ENCODE results near the gene ZNF839.
A peak's percentile ranks its signal among the peaks of the same experiment; 100 is the strongest.
"Not testable (repeated sequence)": the region's sequence is repeated elsewhere in the genome, so short reads cannot be mapped to it uniquely, and the experiment has no call there.

The ZNF839 gene

DNA sequence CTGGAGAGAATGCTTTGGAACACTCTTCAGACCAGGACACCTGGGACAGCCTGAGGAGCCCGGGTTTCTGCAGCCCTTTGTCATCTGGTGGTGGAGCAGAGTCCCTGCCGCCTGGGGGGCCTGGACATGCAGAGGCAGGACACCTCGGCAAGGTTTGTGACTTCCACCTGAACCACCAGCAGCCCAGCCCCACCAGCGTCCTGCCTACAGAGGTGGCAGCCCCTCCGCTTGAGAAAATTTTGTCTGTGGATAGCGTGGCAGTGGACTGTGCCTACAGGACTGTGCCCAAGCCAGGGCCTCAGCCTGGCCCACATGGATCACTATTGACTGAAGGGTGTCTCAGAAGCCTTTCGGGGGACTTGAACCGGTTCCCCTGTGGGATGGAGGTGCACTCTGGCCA, 22.0 kb downstream of the ZNF839 start:
- DNase-seq = no peak

DNA sequence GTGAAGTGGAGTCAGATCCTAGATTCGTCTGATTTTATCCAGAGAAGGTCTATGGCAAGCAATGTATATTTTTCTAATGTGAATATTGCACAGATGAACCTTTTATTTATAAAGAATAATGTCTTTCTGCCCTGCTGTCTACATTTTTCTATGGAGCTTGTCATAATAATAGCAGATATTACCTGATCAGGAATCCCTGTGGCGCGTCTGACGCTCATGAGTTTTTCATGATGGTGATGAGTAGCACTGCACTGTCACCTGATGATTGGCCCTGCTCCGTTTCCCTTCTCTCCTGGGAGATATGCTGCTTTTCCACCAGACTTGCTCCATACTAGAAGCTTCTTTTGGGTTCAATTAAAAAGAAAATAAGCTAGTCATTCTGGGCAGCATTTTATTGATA, 22.7 kb downstream of the ZNF839 start:
- no peak for DNase-seq

DNA sequence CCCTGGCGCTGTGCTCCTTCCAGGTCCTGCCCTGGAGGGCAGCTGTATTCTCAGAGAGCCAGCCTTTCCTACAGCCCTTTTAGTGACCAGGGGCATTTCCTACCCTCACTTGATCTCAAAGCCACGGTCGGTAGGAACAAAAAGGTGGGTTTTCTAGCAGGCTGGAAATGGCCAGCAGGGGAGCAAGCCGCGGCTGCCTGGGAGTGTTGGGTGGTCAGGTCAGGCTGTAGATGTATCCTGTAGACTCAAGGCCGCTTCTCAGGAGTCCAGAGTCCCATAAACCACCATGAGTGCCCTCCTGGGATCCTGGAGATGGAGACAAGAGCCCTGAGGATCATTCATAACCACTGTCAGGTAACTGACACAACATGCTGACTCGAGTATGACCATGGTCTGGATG, 24.5 kb downstream of the ZNF839 start:
- DNase-seq = no peak

DNA sequence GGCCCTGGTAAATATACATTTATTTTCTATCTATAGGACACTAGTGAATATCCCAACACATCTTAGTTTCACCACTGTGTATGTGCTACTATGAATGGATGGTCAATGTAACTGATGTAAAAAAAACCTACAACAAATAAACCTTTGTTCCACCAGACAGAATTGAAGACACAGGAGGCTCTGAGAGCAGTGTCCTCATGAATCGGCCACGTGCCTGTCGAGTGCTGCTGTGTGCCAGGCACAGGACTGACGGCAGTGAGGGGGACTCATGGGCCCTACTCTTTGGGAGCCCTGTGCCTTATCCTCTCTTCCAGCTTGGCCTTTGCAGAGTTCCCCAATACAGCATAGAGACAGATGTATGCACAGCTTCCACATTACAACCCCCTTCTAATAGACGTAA, 24.9 kb downstream of the ZNF839 start:
- peak in 44 of 51 donors; percentile 7 to 88 (median 64) for DNase-seq

DNA sequence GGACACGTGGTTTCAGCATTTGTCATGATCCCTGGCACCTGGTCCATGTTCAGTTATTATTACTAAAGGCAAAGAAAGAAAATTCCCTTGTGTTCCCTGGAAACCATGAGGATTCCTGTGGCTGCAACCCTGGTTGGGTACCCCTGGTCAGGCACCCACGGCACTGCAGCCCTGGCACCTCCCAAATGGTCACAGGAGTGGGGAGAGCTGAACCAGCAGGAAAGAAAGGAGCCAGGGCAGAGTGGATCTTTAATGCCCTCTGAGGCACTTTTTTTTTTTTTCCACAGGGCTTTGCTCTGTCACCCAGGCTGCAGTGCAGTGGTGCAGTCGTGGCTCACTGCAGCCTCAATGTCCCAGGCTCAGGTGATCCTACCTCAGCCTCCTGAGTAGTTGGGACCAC, 25.7 kb downstream of the ZNF839 start:
- no peak for DNase-seq

DNA sequence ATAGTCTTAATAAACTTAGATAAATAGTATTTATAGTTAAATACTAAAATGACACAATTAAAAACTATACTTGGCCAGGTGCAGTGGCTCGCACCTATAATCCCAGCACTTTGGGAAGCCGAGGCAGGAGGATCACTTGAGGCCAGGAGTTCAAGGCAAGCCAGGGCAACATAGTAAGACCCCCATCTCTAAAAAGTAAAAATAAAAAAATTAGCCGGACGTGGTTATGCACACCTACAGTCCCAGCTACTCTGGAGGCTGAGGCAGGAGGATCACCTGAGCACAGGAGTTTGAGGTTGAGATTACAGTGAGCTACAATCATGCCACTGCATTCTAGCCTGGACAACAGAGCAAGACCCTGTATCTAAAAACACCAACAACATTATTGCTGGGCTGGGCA, 27.1 kb downstream of the ZNF839 start:
- DNase-seq = no peak

DNA sequence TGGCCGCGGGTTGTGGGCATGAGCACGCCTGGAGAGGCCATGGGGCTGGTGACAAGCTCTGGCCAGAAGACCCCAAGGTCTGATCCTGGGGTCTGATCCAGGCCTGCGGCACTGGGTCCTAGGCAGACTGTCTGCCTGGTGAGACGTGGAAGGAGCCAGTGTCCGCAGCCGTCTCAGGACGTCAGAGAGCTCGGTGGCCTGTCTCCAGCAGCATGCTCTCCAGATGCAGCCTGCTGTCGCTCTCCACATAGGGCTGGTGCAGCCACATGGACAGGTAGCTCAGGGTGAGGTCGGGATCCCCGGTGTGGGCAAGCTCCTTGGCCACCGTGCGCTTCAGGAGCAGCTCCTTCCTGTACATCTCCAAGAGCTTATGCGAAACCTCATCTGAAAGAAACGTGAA, 28.8 kb downstream of the ZNF839 start:
- no peak for DNase-seq

DNA sequence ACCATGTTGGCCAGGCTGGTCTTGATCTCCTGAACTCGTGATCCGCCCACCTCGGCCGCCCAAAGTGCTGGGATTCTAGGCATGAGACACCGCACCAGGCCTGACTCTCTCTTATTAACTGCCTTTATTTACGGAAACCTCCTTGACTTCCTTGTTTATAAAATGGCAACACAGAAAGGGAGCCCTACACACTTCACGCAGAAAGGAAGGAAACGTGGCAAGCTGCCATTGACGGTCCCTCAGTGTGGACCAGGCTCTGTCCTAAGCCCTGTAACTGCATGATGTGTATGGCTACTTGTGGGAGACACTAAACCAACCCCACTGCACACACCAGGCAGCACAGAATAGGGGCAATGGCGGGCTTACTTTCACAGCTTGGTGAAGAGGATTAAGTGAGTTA, 31.5 kb downstream of the ZNF839 start:
- no peak for DNase-seq

DNA sequence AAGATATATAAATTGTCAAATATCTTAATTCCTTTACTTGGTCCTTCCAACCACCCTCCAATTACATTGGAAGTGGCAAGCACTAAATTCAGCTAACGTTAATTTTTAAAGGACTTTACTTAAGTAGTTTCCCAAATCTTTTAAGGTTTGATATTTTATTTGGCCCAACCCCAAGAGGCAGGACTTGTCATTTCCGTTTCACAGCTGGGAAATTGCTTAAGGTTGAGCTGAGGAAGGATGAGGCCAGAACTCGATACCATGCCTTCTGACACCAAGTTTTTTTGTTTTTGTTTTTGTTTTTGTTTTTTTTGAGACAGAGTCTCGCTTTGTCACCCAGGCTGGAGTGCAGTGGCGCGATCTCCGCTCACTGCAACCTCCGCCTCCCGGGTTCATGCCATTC, 32.0 kb downstream of the ZNF839 start:
- DNase-seq = not testable (repeated sequence)

DNA sequence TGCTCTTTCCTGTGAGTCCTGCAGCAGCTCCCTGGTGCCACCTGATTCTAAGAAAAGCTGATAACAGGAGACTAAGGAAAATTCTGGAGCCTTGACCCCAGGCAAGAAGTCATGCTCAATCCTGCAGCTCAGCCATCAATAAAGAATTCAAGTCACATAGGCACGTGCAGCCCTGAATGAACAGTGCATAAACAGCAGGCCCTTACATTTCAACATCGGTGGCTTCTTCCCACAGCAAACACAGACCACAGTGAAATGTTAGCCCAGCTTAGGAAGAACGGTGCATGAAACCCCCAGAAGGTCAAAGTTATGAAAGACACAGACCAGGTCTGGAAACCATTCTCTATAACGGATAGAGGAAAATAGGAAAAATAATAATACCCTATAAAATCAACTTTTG, 32.7 kb downstream of the ZNF839 start:
- peak in 5 of 51 donors; percentile 10 to 25 (median 19) for DNase-seq

DNA sequence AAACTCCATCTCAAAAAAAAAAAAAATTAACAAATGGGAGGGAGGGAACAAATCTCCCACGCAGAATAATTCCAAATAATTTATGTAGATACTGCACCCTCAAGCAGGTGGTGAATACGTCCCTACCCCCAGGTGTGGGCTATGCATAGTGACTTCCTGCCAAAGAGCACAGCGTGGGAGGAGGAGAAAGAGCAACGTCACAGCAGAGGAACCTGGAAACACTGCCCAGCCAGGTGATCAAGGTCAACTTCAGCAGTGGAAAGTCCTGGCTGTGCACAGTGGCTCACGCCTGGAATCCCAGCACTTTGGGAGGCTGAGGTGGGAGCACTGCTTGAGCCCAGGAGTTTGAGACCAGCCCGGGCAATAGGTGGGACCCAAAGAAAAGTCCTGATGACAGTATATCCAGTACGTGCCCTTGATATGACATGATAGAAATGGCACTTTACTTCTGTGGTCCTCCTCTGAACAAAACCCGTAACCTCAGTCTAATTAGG, 33.6 kb downstream of the ZNF839 start:
- no peak for DNase-seq

DNA sequence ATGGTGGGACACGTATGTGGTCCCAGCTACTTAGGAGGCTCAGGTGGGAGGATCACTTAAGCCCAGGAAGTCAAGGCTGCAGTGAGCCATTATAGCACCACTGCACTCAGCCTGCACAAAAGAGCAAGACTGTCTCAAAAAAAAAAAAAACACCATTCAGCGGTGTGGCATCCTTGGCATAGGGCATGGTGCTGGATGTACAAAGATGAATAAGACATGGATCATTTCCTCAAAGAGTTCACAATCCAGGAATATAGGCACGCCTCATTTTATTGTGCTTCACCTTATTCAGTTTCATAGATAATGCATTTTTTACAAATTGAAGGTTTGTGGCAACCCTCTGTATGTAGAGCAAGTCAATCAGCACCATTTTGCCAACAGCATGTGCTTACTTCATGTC, 36.7 kb downstream of the ZNF839 start:
- DNase-seq = no peak

DNA sequence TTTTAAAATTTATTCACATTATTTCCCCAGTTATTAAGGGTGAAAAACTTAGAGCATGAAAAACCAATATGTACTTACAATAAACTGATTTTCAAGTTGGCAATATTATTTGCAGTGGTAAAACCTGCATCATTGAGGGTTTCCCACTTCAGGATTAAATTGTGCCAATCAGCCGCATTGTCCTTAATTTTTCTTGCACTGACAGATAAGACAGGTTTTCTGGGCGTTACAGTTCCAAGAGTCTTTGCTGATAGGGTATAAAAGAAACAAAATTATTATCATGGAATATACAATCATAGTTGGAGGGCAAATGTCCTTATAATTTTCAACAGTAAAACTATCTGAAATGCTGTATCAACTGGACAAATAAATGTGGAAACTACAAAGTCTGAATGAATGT, 39.8 kb downstream of the ZNF839 start:
- no peak for DNase-seq

DNA sequence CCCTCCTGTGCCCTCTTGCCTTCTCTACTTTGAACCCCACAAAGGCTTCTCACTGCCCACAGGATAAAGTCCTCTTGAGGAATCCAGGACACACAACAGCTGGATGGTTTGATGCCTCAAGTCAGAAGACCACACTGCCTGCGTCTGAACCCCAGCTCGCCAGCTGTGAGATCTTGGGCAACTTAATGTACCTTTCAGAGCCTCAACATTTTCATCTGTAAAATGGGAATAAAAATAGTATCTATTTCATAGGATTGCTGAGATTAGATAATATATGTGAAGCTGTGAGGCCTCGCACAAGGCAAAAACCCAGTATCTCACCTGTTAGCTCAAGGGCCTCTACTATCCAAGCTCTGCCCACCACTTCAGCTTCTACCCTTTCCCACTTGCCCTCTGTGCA, 40.8 kb downstream of the ZNF839 start:
- DNase-seq = no peak

DNA sequence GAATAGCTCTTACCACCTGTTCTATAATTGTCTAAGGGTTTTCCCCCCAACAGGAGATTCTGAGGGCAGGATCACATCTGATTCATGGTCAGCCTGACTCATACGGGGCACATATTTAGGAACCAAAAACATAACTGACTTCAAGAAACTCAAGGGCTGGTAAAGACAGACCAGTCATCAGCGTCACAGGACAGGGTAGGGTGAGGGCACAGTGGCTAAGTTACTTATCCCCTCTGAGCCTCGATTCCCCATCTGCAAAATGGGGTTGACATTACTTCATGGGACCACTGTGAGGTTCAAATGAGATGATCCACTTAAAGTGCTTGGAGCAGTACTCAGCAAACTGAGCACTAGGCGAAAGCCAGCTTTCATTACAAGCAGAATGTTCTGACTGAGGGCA, 42.5 kb downstream of the ZNF839 start:
- peak in 1 of 51 donors; percentile 14 for DNase-seq

DNA sequence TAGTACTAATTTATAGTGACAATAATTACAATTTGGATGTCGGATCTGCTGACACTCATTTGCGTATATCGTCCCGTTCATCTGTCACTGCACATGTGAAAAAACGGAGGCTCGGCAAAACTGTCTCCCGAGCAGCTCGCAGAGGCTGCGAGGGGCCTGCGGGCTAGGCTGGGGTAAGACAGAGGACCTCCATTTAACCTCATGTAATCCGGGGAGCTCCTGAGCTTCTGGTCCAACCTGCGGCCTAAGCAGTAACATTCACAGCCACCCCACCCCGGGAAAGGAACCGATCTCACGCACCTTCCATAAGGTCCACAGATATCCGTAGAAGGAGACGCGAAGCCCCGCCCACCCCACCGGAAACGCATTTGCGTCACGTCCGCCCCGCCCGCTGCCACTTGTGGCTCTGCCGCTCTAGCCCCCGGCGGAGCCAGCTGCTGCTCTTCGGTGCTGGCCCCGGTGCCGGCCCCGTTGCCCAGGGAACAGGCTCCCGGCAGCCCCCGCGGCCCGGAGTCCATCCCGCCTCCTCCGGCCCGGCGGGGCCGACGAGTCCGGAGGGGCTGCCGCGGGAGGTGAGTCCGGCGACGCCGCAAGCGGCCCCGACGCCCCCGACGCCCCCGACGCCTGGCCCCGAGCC, 43.1 kb downstream of the ZNF839 start, which contains the start of the genes CINP and TECPR2:
Gene CINP, minus strand, starts transcription at position 346 of the 637 bp plus-strand sequence. Its CDS starts 39 bp downstream, at position 307.
Gene TECPR2, plus strand, starts transcription at position 397 of the 637 bp plus-strand sequence. CDS start 13,781 bp downstream, outside the sequence.
- peak; percentile 72 to 100 (median 97) for DNase-seq

DNA sequence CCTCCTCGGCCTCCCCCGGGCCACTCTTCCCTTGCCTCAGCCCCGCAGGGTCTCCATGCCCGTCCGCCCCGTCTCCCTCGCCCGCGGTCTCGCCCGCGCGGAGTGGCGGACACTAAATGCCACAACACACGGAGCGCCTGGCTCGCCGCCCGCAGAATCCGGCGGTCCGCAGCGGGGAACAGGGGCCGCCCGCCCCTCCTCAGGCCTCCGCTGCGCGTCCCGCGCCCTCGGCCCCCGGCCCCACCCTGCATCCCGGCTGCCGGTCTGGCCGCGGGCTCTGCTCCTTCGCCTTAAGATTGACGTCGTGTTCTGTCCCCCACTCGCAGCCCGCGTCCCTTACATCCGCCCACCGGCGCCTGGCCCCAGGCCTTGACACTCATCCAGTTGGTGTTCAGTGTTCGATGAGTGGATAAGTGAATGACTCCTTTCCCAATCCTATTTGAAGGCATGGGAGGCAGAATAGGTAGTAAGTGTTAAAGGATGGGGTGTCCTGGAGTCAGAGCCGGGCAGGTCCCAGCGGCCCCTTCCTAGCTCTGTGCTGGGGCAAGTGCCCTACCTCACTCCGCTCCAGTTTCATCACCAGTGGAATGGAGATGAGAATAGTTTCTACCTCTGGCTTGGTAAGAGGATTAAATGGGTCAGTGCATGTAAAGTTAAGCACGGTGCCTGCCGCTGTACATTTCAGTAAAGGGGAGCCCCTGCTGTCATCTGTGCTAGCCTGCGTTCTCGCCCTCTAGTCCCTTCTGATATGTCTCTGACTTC, 43.8 kb downstream of the ZNF839 start:
- peak in 25 of 51 donors; percentile 37 to 88 (median 65) for DNase-seq

DNA sequence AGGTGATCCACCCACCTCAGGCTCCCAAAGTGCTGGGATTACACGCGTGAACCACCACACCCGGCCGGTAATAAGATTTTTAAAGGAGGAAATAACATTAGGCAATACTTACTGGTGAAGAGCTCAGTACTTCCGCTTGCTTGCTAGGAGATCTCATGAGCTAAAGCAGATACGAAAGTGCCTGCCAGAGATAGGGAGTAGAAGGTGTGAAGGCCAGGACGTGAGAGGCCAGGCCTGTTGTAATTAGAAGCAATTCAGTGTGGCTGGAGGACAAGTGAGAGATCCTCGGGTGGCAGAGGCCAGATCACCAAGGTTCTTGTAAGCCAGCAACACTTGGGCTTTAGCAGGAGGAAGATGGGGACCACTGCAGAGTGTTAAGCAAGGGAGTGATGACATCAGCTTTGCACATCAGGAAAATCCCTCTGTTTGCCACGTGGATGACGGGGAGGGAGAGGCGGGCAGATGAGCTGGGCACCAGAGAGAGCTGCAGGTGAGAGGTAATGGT, 50.8 kb downstream of the ZNF839 start:
- peak in 1 of 51 donors; percentile 21 for DNase-seq

DNA sequence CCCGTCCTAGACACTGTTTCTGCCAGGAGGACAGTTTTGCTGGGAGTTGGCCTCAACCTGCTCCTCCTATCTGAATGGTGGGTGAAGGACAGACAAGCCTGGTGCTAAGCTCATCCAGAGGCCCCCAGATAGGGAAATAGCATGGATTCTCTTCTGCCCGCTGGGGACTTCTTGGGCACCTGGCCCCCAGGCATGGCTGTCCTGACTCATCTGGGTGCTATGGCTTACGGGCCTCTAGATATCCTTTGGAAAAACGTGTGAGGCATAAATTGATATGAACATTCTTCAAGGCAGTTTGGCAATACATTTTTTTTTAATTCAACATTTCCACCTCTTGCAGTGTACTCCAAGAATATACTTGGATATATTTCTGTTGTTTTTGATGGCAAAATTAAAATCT, 51.8 kb downstream of the ZNF839 start:
- no peak for DNase-seq

DNA sequence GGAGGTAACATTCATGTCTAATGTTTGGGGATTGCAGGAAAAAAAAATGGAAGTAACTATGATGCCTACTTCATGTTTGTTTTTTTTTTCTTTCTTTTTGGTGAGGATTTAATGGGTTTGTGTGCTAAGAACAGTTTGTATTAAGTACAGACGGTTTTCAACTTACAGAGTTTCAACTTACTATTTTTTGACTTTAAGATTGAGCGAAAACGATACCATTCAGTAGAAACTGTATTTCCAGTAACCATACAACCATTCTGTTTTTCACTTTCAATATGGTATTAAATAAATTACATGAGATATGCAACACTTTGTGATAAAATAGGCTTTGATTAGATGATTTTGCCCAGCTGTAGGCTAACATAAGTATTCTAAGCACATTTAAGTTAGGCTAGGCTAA, 53.6 kb downstream of the ZNF839 start:
- DNase-seq = no peak

DNA sequence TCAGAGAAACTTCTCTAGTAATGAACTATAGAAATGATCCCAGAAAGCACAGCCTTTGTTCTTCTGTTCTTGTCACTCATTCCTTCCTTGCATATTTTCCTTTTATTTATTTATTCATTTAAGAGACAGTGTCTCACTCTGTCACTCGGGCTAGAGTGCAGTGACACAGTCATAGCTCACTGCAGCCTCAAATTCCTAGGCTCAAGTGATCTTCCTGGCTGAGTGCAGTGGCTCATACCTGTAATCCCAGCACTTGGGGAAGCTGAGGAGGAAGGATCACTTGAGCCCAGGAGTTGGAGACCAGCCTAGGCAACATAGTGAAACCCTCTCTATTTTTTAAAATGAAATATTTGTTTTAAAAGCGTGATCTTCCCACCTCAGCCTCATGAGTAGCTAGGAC, 54.7 kb downstream of the ZNF839 start:
- DNase-seq = no peak

DNA sequence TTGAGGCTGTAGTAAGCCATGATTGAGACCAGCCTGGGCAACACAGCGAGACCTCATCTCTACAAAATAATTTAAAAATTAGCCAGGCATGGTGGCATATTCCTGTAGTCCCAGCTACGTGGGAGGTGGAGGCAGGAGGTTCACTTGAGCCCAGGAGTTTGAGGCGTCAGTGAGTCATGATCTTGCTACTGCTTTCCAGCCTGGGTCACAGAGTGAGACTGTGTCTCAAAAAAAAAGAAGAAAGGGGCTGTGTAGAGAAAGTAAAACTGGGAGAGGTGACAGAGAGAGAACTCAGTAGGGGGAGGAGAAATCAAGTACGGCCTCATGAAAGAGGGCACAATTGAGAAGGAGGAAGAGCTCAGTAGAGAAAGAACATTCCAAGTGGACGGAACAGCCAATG, 55.6 kb downstream of the ZNF839 start:
- no peak for DNase-seq

DNA sequence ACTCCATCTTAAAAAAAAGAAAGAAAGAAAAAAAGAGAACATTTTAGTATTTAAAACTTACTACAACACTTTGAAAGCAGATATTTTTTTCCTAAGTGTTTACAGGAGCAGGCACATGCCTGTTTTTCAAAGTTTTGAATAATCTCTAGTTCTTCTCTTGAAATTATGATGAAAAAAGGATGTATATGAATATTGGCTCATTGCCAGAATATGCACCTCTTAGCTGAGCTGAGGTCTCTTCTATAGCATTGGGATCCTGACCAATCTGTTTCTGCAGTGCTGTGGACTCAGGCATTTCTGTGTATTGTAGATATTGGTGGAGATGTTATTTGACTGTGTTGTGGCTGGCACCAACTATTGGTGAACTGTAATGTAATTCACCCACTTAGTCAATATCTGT, 58.1 kb downstream of the ZNF839 start:
- no peak for DNase-seq

Measured in hypothalamus (tissue), 51 donors.